ENCODE measurements around the gene EPS8L3. TPM values are rescaled to one million over a fixed set of nuclear protein-coding genes. Genes with fewer than 3 reads are reported as not detected.

EPS8L3 gene
- total RNA-seq, 2 experiments from 2014 or later = not detected

GRCh38 chr1:109724933-109725332 is 38.8 kb downstream of the EPS8L3 start:
- POLR2A ChIA-PET = no interaction called here
- Mint-ChIP-seq H3K4me1 (ENCODE audit: low read depth) (no peaks in the 10 kb centered on the region), H3K4me3 (no peak overlapping the region), H3K9me3 (ENCODE audit: insufficient read depth) (no peaks in the 10 kb centered on the region), H3K27me3 (ENCODE audit: low read depth) (peaks cover 14% of the 10 kb centered on the region), H3K36me3 (ENCODE audit: low read depth) (no peaks in the 10 kb centered on the region), H3K27ac (no peak overlapping the region)
- ATAC-seq (no peak), DNase-seq (no peak)
- CTCF ChIA-PET = interaction anchor here (1.5 kb wide), 1 partner anchor 260 kb away, joined by 5 read pairs; the partner anchor contains the start of gene AHCYL1

DNA sequence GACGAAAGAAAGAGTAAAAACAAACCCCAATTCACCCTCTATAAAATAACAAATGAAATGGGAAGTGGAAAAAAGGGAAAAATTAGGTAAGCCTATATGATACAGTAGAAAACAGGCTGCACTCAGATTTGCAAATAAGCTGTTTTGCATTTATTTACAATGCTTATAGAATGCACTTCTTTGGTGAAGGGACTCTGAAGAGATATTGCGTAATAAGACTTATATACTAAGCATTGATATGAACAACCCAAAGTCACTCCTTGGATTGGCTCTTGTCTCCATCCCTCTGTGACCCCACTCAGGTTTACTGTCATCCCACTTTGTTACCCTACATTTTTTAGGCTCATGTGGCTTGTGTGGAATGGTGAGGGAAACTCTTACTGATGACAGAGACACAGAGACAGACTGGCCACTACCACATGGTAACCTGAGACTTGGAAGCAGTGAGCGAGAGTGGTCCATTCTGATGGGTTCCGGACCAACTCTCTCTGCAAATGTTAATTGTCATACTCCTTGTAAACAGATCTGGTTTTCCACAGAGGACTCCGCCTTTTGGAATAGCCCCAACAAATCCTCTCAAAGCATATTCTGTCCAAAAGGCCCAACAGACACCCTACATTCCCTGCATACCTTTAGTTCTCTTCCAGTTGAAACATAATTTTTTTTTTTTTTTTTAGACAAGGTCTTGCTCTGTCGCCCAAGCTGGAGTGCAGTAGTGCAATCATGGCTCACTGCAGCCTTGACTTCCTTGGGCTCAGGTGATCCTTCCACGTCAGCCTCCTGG is 40.6 kb downstream of the EPS8L3 start:
- Mint-ChIP-seq H3K36me3 (ENCODE audit: low read depth) (no peaks in the 10 kb centered on the region), H3K4me1 (ENCODE audit: low read depth) (no peaks in the 10 kb centered on the region), H3K27me3 (ENCODE audit: low read depth) (peaks cover 14% of the 10 kb centered on the region), H3K4me3 (no peak overlapping the region), H3K27ac (no peak overlapping the region), H3K9me3 (ENCODE audit: insufficient read depth) (no peaks in the 10 kb centered on the region)
- CTCF ChIA-PET = no interaction called here
- ATAC-seq (no peak), DNase-seq (no peak)
- POLR2A ChIA-PET = no interaction called here

DNA sequence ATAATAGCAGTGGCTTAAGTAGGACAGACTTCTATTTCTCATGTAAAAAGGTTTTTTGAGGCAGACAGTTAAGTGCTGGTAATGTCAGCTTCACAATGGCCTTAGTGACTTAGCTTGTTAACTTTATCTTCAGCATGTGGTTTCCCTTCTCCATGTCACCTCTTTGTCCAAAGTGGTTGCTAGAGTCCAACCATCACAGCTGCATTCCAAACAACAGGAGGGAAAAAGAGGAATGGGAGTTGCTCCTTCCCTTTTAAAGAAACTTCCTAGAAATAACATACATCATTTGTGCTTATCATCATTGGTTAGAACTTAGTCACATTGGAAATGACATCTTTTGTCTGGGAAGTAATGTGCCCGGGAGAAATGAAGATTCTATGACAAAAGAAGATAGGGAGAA is 41.8 kb downstream of the EPS8L3 start:
- CTCF ChIA-PET = interaction anchor here (2.1 kb wide), 1 partner anchor 81 kb away, joined by 10 read pairs; no protein-coding TSS in a partner anchor
- no peak for ATAC-seq

DNA sequence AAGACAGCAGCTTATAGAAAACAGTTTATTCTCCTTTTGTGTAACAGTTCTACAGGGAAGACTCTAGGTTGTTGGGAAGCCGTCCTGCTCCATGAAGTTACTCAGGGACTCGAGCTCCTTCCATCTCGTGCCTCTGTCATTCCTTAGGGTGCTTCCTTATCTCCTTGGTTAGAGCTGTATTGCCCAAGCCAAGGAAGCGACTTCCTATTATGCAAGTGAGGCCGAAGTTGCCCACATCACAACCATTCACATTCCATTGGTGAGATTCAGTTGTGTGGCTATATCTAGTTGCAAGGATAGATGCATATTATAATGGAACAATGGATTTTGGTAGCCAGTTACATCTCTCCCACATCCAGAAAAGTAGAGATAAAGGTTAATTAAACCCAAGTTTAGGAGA is 42.7 kb downstream of the EPS8L3 start:
- ChIA-PET CTCF (interaction anchor here (0.9 to 2.1 kb wide), 2 partner anchors 53 to 80 kb away, joined by 3 to 10 read pairs; no protein-coding TSS in a partner anchor), POLR2A (no interaction called here)
- H3K4me1 Mint-ChIP-seq (ENCODE audit: low read depth) = no peaks in the 10 kb centered on the region
- peaks cover 8% of the 10 kb centered on the region for H3K27me3 Mint-ChIP-seq (ENCODE audit: low read depth)
- no peak overlapping the region for H3K27ac Mint-ChIP-seq
- no peak overlapping the region for H3K4me3 Mint-ChIP-seq
- ATAC-seq (no peak), DNase-seq (no peak)
- H3K9me3 Mint-ChIP-seq (ENCODE audit: insufficient read depth) = no peaks in the 10 kb centered on the region
- no peaks in the 10 kb centered on the region for H3K36me3 Mint-ChIP-seq (ENCODE audit: low read depth)

More for the DNA sequence above, 41.8 kb downstream of the EPS8L3 start:
- peaks cover 10% of the 10 kb centered on the region for H3K27me3 Mint-ChIP-seq (ENCODE audit: low read depth)
- POLR2A ChIA-PET = no interaction called here
- no peaks in the 10 kb centered on the region for H3K4me1 Mint-ChIP-seq (ENCODE audit: low read depth)
- no peak overlapping the region for H3K4me3 Mint-ChIP-seq
- no peaks in the 10 kb centered on the region for H3K36me3 Mint-ChIP-seq (ENCODE audit: low read depth)
- no peak overlapping the region for H3K27ac Mint-ChIP-seq
- DNase-seq = no peak
- H3K9me3 Mint-ChIP-seq (ENCODE audit: insufficient read depth) = no peaks in the 10 kb centered on the region

- no peaks in the 10 kb centered on the region for H3K4me1 Mint-ChIP-seq (ENCODE audit: low read depth)
- H3K9me3 Mint-ChIP-seq (ENCODE audit: insufficient read depth) = no peaks in the 10 kb centered on the region
- POLR2A ChIA-PET = no interaction called here
- DNase-seq = no peak
- CTCF ChIA-PET = interaction anchor here (1.0 kb wide), 1 partner anchor 187 kb away, joined by 3 read pairs; no protein-coding TSS in a partner anchor
- H3K27me3 Mint-ChIP-seq (ENCODE audit: low read depth) = peaks cover 7% of the 10 kb centered on the region
- H3K27ac Mint-ChIP-seq = no peak overlapping the region
- no peak overlapping the region for H3K4me3 Mint-ChIP-seq
- ATAC-seq = no peak
- no peaks in the 10 kb centered on the region for H3K36me3 Mint-ChIP-seq (ENCODE audit: low read depth)
These were observed 44.3 kb downstream of the EPS8L3 start for GRCh38 chr1:109719337-109719837.

DNA sequence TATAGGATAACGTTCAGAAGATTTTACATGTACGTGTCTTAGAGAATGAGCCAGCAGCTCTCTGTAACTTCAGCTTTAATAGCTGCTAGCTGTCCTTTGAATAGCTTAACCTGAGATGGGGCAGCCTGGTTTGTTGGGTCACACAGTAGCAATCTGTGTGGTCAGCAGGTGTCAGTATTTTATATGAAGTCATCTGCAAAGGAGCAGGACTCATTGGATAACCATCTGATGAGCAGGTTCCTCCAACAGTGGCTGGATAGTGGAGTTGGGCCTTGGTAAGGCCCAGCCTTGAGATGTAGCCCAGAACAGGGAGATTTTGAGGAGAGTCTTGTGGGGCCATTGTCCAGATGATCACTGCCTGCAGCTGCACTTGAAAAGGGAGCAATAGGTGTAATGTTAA is 45.2 kb downstream of the EPS8L3 start:
- Mint-ChIP-seq H3K4me3 (no peak overlapping the region), H3K36me3 (ENCODE audit: low read depth) (no peaks in the 10 kb centered on the region), H3K27me3 (ENCODE audit: low read depth) (peaks cover 13% of the 10 kb centered on the region), H3K4me1 (ENCODE audit: low read depth) (no peaks in the 10 kb centered on the region), H3K9me3 (ENCODE audit: insufficient read depth) (no peaks in the 10 kb centered on the region), H3K27ac (peak overlapping the region; percentile 47)
- ATAC-seq (no peak), DNase-seq (no peak)
- CTCF ChIA-PET = interaction anchor here (1.5 to 2.9 kb wide), 3 partner anchors 56 to 266 kb away, joined by 4 to 11 read pairs (median 7); partner anchors contain the start of gene AHCYL1
- POLR2A ChIA-PET = no interaction called here

GRCh38 chr1:109717729-109718128 is 46.0 kb downstream of the EPS8L3 start:
- Mint-ChIP-seq H3K36me3 (ENCODE audit: low read depth) (no peaks in the 10 kb centered on the region), H3K27ac (no peak overlapping the region), H3K4me3 (no peak overlapping the region), H3K27me3 (ENCODE audit: low read depth) (peaks cover 16% of the 10 kb centered on the region), H3K9me3 (ENCODE audit: insufficient read depth) (no peaks in the 10 kb centered on the region), H3K4me1 (ENCODE audit: low read depth) (no peaks in the 10 kb centered on the region)
- POLR2A ChIA-PET = no interaction called here
- ATAC-seq (no peak), DNase-seq (no peak)
- CTCF ChIA-PET = interaction anchor here (1.5 to 2.9 kb wide), 3 partner anchors 56 to 267 kb away, joined by 4 to 11 read pairs (median 7); partner anchors contain the start of gene AHCYL1

DNA sequence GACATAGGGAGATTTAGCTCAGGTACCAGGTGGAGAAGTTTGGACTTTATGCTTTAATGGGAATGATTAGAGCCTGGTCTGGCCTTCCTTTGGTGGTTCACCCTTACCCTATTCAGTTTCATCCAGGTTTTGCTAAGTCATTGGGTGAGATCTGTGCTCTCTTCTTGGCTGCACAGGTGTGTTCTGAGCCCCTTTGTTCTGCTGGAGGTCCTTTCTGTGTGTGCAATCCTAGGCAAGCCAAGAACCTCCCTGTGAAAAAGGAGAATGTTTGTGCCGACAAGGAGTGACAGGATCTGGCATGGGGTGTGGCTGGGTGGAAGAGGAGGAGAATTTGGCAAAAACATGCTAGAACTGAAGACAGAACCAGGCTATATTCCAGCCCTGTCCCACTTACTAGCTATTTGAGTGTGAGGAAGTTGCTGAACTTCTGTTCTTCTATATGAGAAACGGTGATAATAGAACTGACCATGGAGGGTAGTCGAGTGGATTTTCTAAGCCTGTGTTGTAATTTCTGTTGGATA is 47.1 kb downstream of the EPS8L3 start:
- no peak for ATAC-seq
- Mint-ChIP-seq H3K4me1 (ENCODE audit: low read depth) (peaks cover 2% of the 10 kb centered on the region), H3K36me3 (ENCODE audit: low read depth) (no peaks in the 10 kb centered on the region), H3K4me3 (no peak overlapping the region), H3K27me3 (ENCODE audit: low read depth) (peaks cover 13% of the 10 kb centered on the region), H3K9me3 (ENCODE audit: insufficient read depth) (no peaks in the 10 kb centered on the region), H3K27ac (no peak overlapping the region)
- ChIA-PET CTCF (interaction anchor here (2.9 kb wide), 1 partner anchor 76 kb away, joined by 11 read pairs; no protein-coding TSS in a partner anchor), POLR2A (no interaction called here)
- no peak for DNase-seq

DNA sequence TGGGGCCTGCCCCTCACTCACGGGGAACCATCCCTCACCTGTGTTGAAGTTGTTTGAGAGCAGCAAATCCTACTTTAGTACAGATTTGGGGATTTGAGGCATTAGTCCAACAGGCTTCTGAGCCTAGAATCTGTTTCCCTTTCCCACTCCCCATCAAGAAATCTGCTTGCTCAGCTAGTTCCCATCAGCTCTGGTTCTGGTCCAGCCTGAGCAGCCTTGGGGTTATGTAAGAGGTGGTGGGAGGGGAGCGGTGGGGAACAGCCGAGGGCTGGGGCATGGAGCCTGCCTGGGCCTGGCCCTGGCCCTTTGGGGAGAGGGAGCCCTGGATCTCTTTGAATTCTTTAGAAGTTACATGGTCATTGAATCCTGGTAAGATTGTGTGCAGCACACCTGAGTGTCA is 47.6 kb downstream of the EPS8L3 start:
- H3K9me3 Mint-ChIP-seq (ENCODE audit: insufficient read depth) = no peaks in the 10 kb centered on the region
- DNase-seq = no peak
- CTCF ChIA-PET = interaction anchor here (2.9 kb wide), 1 partner anchor 76 kb away, joined by 11 read pairs; no protein-coding TSS in a partner anchor
- no peak overlapping the region for H3K27ac Mint-ChIP-seq
- POLR2A ChIA-PET = no interaction called here
- ATAC-seq = no peak
- peaks cover 2% of the 10 kb centered on the region for H3K4me1 Mint-ChIP-seq (ENCODE audit: low read depth)
- H3K36me3 Mint-ChIP-seq (ENCODE audit: low read depth) = no peaks in the 10 kb centered on the region
- H3K4me3 Mint-ChIP-seq = no peak overlapping the region
- peaks cover 13% of the 10 kb centered on the region for H3K27me3 Mint-ChIP-seq (ENCODE audit: low read depth)

- ChIA-PET CTCF (interaction anchor here (1.1 kb wide), 1 partner anchor 270 kb away, joined by 3 read pairs; the partner anchor contains the start of gene AHCYL1), POLR2A (no interaction called here)
- H3K27ac Mint-ChIP-seq = no peak overlapping the region
- H3K4me3 Mint-ChIP-seq = no peak overlapping the region
- ATAC-seq = no peak
- no peaks in the 10 kb centered on the region for H3K36me3 Mint-ChIP-seq (ENCODE audit: low read depth)
- no peak for DNase-seq
- peaks cover 2% of the 10 kb centered on the region for H3K4me1 Mint-ChIP-seq (ENCODE audit: low read depth)
- H3K9me3 Mint-ChIP-seq (ENCODE audit: insufficient read depth) = no peaks in the 10 kb centered on the region
- peaks cover 13% of the 10 kb centered on the region for H3K27me3 Mint-ChIP-seq (ENCODE audit: low read depth)
These were observed 48.9 kb downstream of the EPS8L3 start for GRCh38 chr1:109714661-109715372.

- Mint-ChIP-seq H3K9me3 (ENCODE audit: insufficient read depth) (peaks cover 2% of the 10 kb centered on the region), H3K36me3 (ENCODE audit: low read depth) (peaks cover 4% of the 10 kb centered on the region), H3K27me3 (ENCODE audit: low read depth) (peaks cover 13% of the 10 kb centered on the region), H3K27ac (no peak overlapping the region), H3K4me3 (no peak overlapping the region), H3K4me1 (ENCODE audit: low read depth) (peaks cover 2% of the 10 kb centered on the region)
- ATAC-seq (no peak), DNase-seq (no peak)
- POLR2A ChIA-PET = no interaction called here
- CTCF ChIA-PET = interaction anchor here (1.1 kb wide), 1 partner anchor 271 kb away, joined by 3 read pairs; the partner anchor contains the start of gene AHCYL1
These were observed 50.1 kb downstream of the EPS8L3 start for GRCh38 chr1:109713636-109714035.
